ENCODE data around the gene FCHSD2. TPM values are rescaled to one million over a fixed set of nuclear protein-coding genes. Genes with fewer than 3 reads are reported as not detected.

FCHSD2 gene
- polyA plus RNA-seq, 2 of the 4 experiments (the other 2 are of a cell fraction): 10.5 to 19.0 TPM

GRCh38 chr11:73160005-73160760, 18.1 kb upstream of the FCHSD2 start:
- Histone ChIP-seq H3K4me3 (no peak overlapping the region), H3K9me3 (no peaks in the 10 kb centered on the region), H3K4me2 (no peak overlapping the region), H3K4me1 (no peaks in the 10 kb centered on the region), H3K27ac (no peak overlapping the region)
- ChIA-PET CTCF (interaction anchor here (0.8 to 5.9 kb wide), 8 partner anchors 9 to 329 kb away, joined by 3 to 23 read pairs (median 4); partner anchors contain the start of gene FCHSD2), POLR2A (no interaction called here)
- ATAC-seq (no peak), DNase-seq (ENCODE audit: low read depth in 1 of 2, low spot score in 1 of 2) (no peak), FAIRE-seq (no peak)
- TF ChIP-seq MYC (IDR thresholded peaks at IDR 0.05; ENCODE audit: borderline replicate concordance, low read length) (no peak), MAX (IDR thresholded peaks at IDR 0.05) (no peak), ZSCAN20 (CRISPR knock-in tag; IDR thresholded peaks at IDR 0.05) (no peak), MAFK (IDR thresholded peaks at IDR 0.05; ENCODE audit: partially characterized antibody) (no peak), MAZ (IDR thresholded peaks at IDR 0.05; ENCODE audit: borderline replicate concordance, low read depth, low read length) (no peak), SMC3 (IDR thresholded peaks at IDR 0.05) (no peak), FOSB (CRISPR knock-in tag; IDR thresholded peaks at IDR 0.05) (no peak), JUNB (IDR thresholded peaks at IDR 0.05) (no peak), REST (IDR thresholded peaks at IDR 0.05) (no peak), CBX8 (IDR thresholded peaks at IDR 0.05) (no peak), HOXB13 (CRISPR knock-in tag; IDR thresholded peaks at IDR 0.05; ENCODE audit: low read depth) (no peak), ZC3H11A (IDR thresholded peaks at IDR 0.05) (no peak), FOSL2 (IDR thresholded peaks at IDR 0.05) (no peak), FOSL2 (CRISPR knock-in tag; IDR thresholded peaks at IDR 0.05) (no peak), EHMT2 (IDR thresholded peaks at IDR 0.05; ENCODE audit: low read depth) (no peak), SREBF2 (IDR thresholded peaks at IDR 0.05) (no peak)
- WGBS (ENCODE audit: missing lambda C conversion rate): 71% methylated on average over 10 of the region's 10 CpGs

GRCh38 chr11:73159297-73159696, 17.2 kb upstream of the FCHSD2 start:
- ChIA-PET POLR2A (no interaction called here), CTCF (interaction anchor here (0.8 to 5.9 kb wide), 6 partner anchors 12 to 328 kb away, joined by 3 to 23 read pairs (median 4); no protein-coding TSS in a partner anchor)
- no peak overlapping the region for H3K27ac ChIP-seq

More at GRCh38 chr11:73159297-73159696, 17.2 kb upstream of the FCHSD2 start:
- TF ChIP-seq BCL3 (IDR thresholded peaks at IDR 0.05): no peak
- TF ChIP-seq POLR2AphosphoS2 (conservative IDR thresholded peaks at IDR 0.05; ENCODE audit: low read length): no peak
- TF ChIP-seq RFX5 (IDR thresholded peaks at IDR 0.05): no peak
- TF ChIP-seq CEBPB (IDR thresholded peaks at IDR 0.05): no peak
- no peak for TF ChIP-seq PHF8 (IDR thresholded peaks at IDR 0.05; ENCODE audit: borderline replicate concordance, low read depth)
- no peak for TF ChIP-seq ESRRA (IDR thresholded peaks at IDR 0.05; ENCODE audit: borderline replicate concordance, low read length)
- no peak for TF ChIP-seq FOSB (CRISPR knock-in tag; IDR thresholded peaks at IDR 0.05)
- TF ChIP-seq TFCP2L1 (CRISPR knock-in tag; IDR thresholded peaks at IDR 0.05): no peak
- TF ChIP-seq TP53 (CRISPR knock-in tag; IDR thresholded peaks at IDR 0.05): no peak
- TF ChIP-seq NR3C1 (IDR thresholded peaks at IDR 0.05): no peak
- no peak for TF ChIP-seq GATA3 (IDR thresholded peaks at IDR 0.05; ENCODE audit: borderline replicate concordance)
- no peak for TF ChIP-seq SREBF2 (IDR thresholded peaks at IDR 0.05)
- no peak for TF ChIP-seq HMGXB4 (CRISPR knock-in tag; IDR thresholded peaks at IDR 0.05; ENCODE audit: borderline replicate concordance)
- TF ChIP-seq FOXS1 (CRISPR knock-in tag; IDR thresholded peaks at IDR 0.05): no peak
- TF ChIP-seq HEYL (CRISPR knock-in tag; IDR thresholded peaks at IDR 0.05): no peak
- TF ChIP-seq HOXB5 (CRISPR knock-in tag; IDR thresholded peaks at IDR 0.05): no peak
- no peak for TF ChIP-seq JUN (IDR thresholded peaks at IDR 0.05)
- ATAC-seq: no peak
- Histone ChIP-seq H3K4me2 (no peak overlapping the region), H3K9me3 (no peaks in the 10 kb centered on the region), H3K4me3 (no peak overlapping the region), H3K4me1 (no peaks in the 10 kb centered on the region)
- no peak for FAIRE-seq
- 86% methylated on average over 3 of the region's 3 CpGs for WGBS (ENCODE audit: missing lambda C conversion rate)
- no peak for DNase-seq (ENCODE audit: low read depth in 1 of 2, low spot score in 1 of 2)
